Spleen (tissue), 11 donors: ENCODE measurements around the gene PLEKHF1. TPM values are rescaled to one million over a fixed set of nuclear protein-coding genes. Genes with fewer than 3 reads are reported as not detected.

ENCODE experiments used
- DNase-seq: peaks from one replicate; pipeline ENCODE4 v3.0.0-alpha.2; 2020
- H3K27ac ChIP-seq, 8 donors: fragments of 200-600 bp; sonication (generic) in 7 of 8; 1 replicate in 4 of 8; 2 replicates in 4 of 8; pipeline versions ENCODE4 v1.5.0 to v1.8.0; 2016 to 2021; ENCODE audit warnings: inconsistent platforms in 4 of 8, mild to moderate bottlenecking in 4 of 8, moderate library complexity in 1 of 8
- H3K27me3 ChIP-seq, 7 donors: fragments of 200-600 bp; sonication (generic) in 6 of 7; replicated peaks in 1 of 7; 1 replicate in 4 of 7; 2 replicates in 3 of 7; pipeline versions ENCODE4 v1.5.0 to v1.8.0; 2016 to 2021; ENCODE audit warnings: inconsistent platforms in 3 of 7, mild to moderate bottlenecking in 1 of 7
- H3K36me3 ChIP-seq, 6 donors: fragments of 200-600 bp; sonication (generic) in 5 of 6; 1 replicate in 4 of 6; 2 replicates in 2 of 6; pipeline versions ENCODE4 v1.5.0 to v1.8.0; 2016 to 2021; ENCODE audit warnings: inconsistent platforms in 2 of 6
- H3K4me1 ChIP-seq, 6 donors: fragments of 200-600 bp; sonication (generic) in 5 of 6; 1 replicate in 3 of 6; 2 replicates in 3 of 6; pipeline versions ENCODE4 v1.5.0 to v1.8.0; 2016 to 2021; ENCODE audit warnings: inconsistent platforms in 3 of 6
- H3K4me3 ChIP-seq, 8 donors: fragments of 200-600 bp; sonication (generic) in 7 of 8; 1 replicate in 4 of 8; 2 replicates in 4 of 8; pipeline versions ENCODE4 v1.5.0 to v1.8.0; 2016 to 2021; ENCODE audit warnings: inconsistent platforms in 4 of 8, mild to moderate bottlenecking in 4 of 8, moderate library complexity in 2 of 8
- H3K9me3 ChIP-seq, 8 donors: fragments of 200-600 bp; sonication (generic) in 7 of 8; 1 replicate in 4 of 8; 2 replicates in 4 of 8; pipeline versions ENCODE4 v1.5.0 to v1.8.0; 2016 to 2021; ENCODE audit warnings: inconsistent platforms in 4 of 8
- POLR2A ChIP-seq, 3 donors: fragments of 450-650 bp; IDR thresholded peaks; one replicate each; pipeline ENCODE4 v1.5.1; 2017; ENCODE audit warnings: antibody characterized with exemption in 3 of 3, mild to moderate bottlenecking in 1 of 3
- POLR2AphosphoS5 ChIP-seq, 3 donors: sonication (generic); formaldehyde crosslinking; IDR thresholded peaks; one replicate each; pipeline ENCODE4 v1.5.1; 2017; ENCODE audit warnings: antibody characterized with exemption in 3 of 3
- WGBS, 5 donors: extraction: QIAGEN DNeasy Blood & Tissue Kit in 3 of 5; methylation state at CpG; one replicate each; pipeline versions ENCODE4 v1.1.5 to v1.1.7; 2013 to 2018; 5-methylcytosine and 5-hydroxymethylcytosine counted together
- intact Hi-C: fragments of 100-400 bp; cut with DNase I; formaldehyde crosslinking; loops from one replicate; pipeline ENCODE4 v1.15.0; 2023; ENCODE audit warnings: low total_unique reads
- polyA plus RNA-seq, 3 donors: library from polyadenylated mRNA; stranded (reverse); fragments of 200-250 nt; gene quantifications; one replicate each; pipeline ENCODE4 v1.2.1, GENCODE V29; 2013
- total RNA-seq, 7 donors: library from RNA; depleted of rRNA in 3 of 7; stranded (reverse); fragments of >200 nt in 3 of 7; fragmentation: NEBNext Ultra II Directional in 4 of 7; extraction: Animal tissue kit (Norgen Biotek cat#: 25700) in 4 of 7; gene quantifications; one replicate each; pipeline versions ENCODE4 v1.1.0 to v1.2.1, GENCODE V29; 2016 to 2021
- TF ChIP-seq, protein P1 (sequence below), 11 experiments: fragments of 200-600 bp in 7 of 11; fragments of 450-650 bp in 4 of 11; sonication (generic) in 4 of 11; IDR thresholded peaks in 8 of 11; conservative IDR thresholded peaks in 3 of 11; 1 replicate in 7 of 11; 2 replicates in 4 of 11; pipeline versions ENCODE4 v1.4.0 to v1.8.0; 2016 to 2021; ENCODE audit warnings: antibody characterized with exemption in 11 of 11, inconsistent platforms in 4 of 11, mild to moderate bottlenecking in 1 of 11
- donor health status: healthy with polysubstance abuse.
- donor health status: DM: no; HTN: no; CAD: no; lungs with moderate emphysema.
- donor health status: DM: no; HTN: no; CAD: no.
- donor health status: Bipolar disorder and iron deficiency.
- donor health status: healthy.
- donor health status: DM: no; HTN: no; CAD: no.
- donor health status: DM: yes; HTN: yes; CAD: no.

PLEKHF1 gene
- total and polyA plus RNA-seq, 10 donors = 9.7 to 28.0 (median 18.2) TPM

DNA sequence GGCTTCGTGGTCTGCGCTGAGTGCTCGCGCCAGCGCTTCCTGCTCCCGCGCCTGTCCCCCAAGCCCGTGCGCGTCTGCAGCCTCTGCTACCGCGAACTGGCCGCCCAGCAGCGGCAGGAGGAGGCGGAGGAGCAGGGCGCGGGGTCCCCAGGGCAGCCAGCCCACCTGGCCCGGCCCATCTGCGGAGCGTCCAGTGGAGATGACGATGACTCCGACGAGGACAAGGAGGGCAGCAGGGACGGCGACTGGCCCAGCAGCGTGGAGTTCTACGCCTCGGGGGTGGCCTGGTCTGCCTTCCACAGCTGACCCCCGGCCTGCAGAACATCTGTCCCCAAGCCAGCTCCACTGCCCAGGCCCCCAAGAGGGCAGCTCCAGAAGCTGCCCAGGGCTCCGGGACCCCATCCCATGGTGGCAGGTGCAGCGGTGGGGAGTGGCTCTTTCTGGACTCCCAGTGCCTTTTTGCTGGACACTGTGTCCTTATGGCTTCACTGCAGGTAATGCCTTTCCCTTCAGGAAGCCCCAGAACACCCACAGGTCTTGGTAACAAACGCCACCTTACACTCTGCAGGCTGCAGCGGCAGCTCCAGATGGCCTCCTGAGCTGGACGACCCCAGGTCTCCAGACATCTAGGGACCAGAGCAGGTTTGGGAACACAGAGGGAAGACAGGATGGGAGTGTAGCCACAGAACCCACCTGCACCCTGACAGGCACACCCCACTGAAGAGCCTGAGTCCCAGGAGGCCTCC lies 9.3 kb downstream of the PLEKHF1 start:
- Histone ChIP-seq H3K9me3 (no peaks in the 10 kb centered on the region), H3K4me3 (no peak overlapping the region), H3K27me3 (no peaks in the 10 kb centered on the region), H3K4me1 (peaks cover 53 to 100% (median 97%) of the 10 kb centered on the region in 6 donors), H3K27ac (peak overlapping the region in 6 of 8 donors; percentile 18 to 93 (median 80)), H3K36me3 (peaks cover 5 to 57% (median 29%) of the 10 kb centered on the region in 6 donors)
- peak; percentile 80 for DNase-seq
- no peak for TF ChIP-seq POLR2A (IDR thresholded peaks at IDR 0.05)
- TF ChIP-seq, protein P1, sequence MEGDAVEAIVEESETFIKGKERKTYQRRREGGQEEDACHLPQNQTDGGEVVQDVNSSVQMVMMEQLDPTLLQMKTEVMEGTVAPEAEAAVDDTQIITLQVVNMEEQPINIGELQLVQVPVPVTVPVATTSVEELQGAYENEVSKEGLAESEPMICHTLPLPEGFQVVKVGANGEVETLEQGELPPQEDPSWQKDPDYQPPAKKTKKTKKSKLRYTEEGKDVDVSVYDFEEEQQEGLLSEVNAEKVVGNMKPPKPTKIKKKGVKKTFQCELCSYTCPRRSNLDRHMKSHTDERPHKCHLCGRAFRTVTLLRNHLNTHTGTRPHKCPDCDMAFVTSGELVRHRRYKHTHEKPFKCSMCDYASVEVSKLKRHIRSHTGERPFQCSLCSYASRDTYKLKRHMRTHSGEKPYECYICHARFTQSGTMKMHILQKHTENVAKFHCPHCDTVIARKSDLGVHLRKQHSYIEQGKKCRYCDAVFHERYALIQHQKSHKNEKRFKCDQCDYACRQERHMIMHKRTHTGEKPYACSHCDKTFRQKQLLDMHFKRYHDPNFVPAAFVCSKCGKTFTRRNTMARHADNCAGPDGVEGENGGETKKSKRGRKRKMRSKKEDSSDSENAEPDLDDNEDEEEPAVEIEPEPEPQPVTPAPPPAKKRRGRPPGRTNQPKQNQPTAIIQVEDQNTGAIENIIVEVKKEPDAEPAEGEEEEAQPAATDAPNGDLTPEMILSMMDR (IDR thresholded peaks at IDR 0.05 in 8 of 11, conservative IDR thresholded peaks at IDR 0.05 in 3 of 11) = no peak
- peak in 1 of 3 donors; percentile 50 for TF ChIP-seq POLR2AphosphoS5 (IDR thresholded peaks at IDR 0.05)
- WGBS, 5 donors = 93 to 99% (median 96%) methylated on average over 26 to 34 of the region's 34 CpGs
- intact Hi-C loops = no loop called here

DNA sequence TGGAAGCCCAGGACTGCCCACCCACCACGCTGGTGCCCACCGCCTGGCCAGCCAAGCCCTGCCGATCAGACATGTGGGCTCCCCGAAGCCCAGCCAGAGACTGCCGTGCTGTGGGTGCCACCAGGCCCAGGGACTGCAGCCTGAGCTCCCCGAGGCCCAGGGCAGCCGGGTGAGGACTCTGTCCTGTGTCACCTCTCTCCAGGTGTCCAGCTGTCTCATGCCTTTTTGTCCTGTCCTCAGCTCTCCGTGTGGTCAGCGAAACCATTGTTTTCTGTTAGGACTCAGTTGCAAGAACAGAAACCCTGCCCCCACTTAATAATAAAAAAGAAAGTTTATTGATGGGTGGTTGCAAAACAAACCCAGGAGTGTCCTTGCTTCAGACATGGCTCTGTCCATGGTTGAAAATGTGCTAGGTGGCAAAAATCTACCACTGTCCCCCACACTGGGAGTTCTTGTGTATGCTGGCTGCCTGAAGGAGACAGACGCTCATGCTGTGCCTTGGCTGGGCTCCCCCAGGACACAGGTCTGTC lies 9.9 kb downstream of the PLEKHF1 start:
- Histone ChIP-seq H3K4me1 (peaks cover 52 to 100% (median 98%) of the 10 kb centered on the region in 6 donors), H3K4me3 (no peak overlapping the region), H3K27ac (peak overlapping the region in 5 of 8 donors; percentile 13 to 93 (median 83)), H3K27me3 (no peaks in the 10 kb centered on the region), H3K9me3 (no peaks in the 10 kb centered on the region), H3K36me3 (peaks cover 5 to 55% (median 29%) of the 10 kb centered on the region in 6 donors)
- TF ChIP-seq, protein P1 (IDR thresholded peaks at IDR 0.05 in 8 of 11, conservative IDR thresholded peaks at IDR 0.05 in 3 of 11) = no peak
- DNase-seq = peak; percentile 77
- intact Hi-C loops = no loop called here
- 87 to 96% (median 91%) methylated on average over 8 to 10 of the region's 10 CpGs for WGBS, 5 donors

DNA sequence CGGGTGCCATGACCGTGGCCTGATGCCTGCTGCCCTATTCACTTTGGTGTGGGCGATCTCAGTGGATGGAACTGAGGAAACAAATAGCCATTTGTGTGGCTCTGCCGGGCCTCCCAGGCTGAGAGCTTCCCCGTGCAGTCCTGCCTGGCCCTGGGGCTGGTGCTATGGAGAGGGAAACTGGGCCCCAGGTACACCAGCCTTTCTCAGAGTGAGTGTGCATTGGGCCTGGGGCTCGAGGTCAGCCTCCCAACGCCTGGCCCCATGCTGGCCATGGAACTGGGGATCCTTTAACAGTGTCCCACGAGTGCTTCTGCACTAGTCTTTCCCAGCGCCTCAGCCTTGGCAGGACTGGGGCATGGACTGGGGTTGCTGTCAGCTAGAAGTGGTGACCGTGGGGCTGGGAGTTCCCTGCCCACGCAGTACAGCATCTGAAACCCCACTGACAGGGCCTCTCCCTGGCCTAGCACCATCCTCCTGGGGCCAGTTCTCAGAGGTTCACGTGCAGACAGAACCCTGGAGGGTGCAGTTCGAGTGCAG lies 10.5 kb downstream of the PLEKHF1 start:
- no peaks in the 10 kb centered on the region for H3K27me3 ChIP-seq
- H3K36me3 ChIP-seq = peaks cover 5 to 55% (median 29%) of the 10 kb centered on the region in 6 donors
- DNase-seq = peak; percentile 70
- no peaks in the 10 kb centered on the region for H3K9me3 ChIP-seq
- peaks cover 50 to 100% (median 98%) of the 10 kb centered on the region in 6 donors for H3K4me1 ChIP-seq
- WGBS, 5 donors = 70 to 89% (median 87%) methylated on average over 5 to 13 of the region's 13 CpGs
- H3K4me3 ChIP-seq = no peak overlapping the region
- TF ChIP-seq, protein P1 (IDR thresholded peaks at IDR 0.05 in 8 of 11, conservative IDR thresholded peaks at IDR 0.05 in 3 of 11) = no peak
- peak in 1 of 3 donors; percentile 5 for TF ChIP-seq POLR2AphosphoS5 (IDR thresholded peaks at IDR 0.05)
- H3K27ac ChIP-seq = peak overlapping the region in 6 of 8 donors; percentile 13 to 93 (median 52)
- intact Hi-C loops = no loop called here

DNA sequence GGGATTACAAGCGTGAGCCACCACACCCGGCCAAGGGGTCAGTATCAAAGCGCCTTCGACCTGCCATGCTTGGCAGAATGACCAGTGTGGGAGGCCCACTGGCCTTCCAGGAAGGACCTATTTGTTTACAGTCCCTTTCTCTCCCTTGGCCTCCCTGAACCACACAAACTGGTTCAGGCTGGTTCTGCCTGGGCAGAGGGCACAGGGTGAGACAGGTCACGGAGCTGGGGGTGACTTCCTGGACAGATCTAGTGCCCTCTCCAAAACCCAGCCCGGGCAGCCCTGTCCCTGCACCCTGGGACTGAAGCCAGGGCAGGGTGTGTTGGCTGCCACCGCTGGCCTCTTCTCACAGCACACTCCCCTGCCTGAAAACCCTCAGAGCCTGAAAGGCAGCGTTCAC lies 11.3 kb downstream of the PLEKHF1 start:
- intact Hi-C loops = no loop called here
- peak overlapping the region in 6 of 8 donors; percentile 11 to 93 (median 60) for H3K27ac ChIP-seq

More for the DNA sequence above, 11.3 kb downstream of the PLEKHF1 start:
- Histone ChIP-seq H3K4me1 (peaks cover 48 to 100% (median 98%) of the 10 kb centered on the region in 6 donors), H3K4me3 (no peak overlapping the region), H3K36me3 (peaks cover 5 to 55% (median 29%) of the 10 kb centered on the region in 6 donors), H3K9me3 (no peaks in the 10 kb centered on the region), H3K27me3 (no peaks in the 10 kb centered on the region)
- DNase-seq = peak; percentile 73
- WGBS, 5 donors = 56 to 72% (median 69%) methylated on average over 5 to 8 of the region's 8 CpGs
- TF ChIP-seq, protein P1 (IDR thresholded peaks at IDR 0.05 in 8 of 11, conservative IDR thresholded peaks at IDR 0.05 in 3 of 11) = no peak
- TF ChIP-seq POLR2AphosphoS5 (IDR thresholded peaks at IDR 0.05) (no peak), POLR2A (IDR thresholded peaks at IDR 0.05) (no peak)
